Mesenchymal stem cell (in vitro differentiated cells and primary cell): Measurements from ENCODE around the gene DHRSX.
"Not testable (repeated sequence)": the region's sequence is repeated elsewhere in the genome, so short reads cannot be mapped to it uniquely, and the experiment has no call there.

Source experiments
- DNase-seq: peaks from one replicate; pipeline ENCODE4 v3.0.0-alpha.2; 2013
- H2AFZ ChIP-seq: one replicate; pipeline ENCODE4 v1.6.1; 2013; ENCODE audit warnings: low read depth, mild to moderate bottlenecking, control low read depth, inconsistent platforms, low read length, moderate library complexity
- H2AK5ac ChIP-seq: 2 replicates; pipeline ENCODE4 v1.6.1; 2013; ENCODE audit warnings: low read length, moderate library complexity, mild to moderate bottlenecking, inconsistent platforms; ENCODE audit not compliant: severe bottlenecking
- H2BK120ac ChIP-seq: one replicate; pipeline ENCODE4 v1.6.1; 2013; ENCODE audit warnings: low read depth, mild to moderate bottlenecking, inconsistent platforms, low read length, moderate library complexity
- H2BK12ac ChIP-seq, 2 experiments: one replicate each; pipeline ENCODE4 v1.6.1; 2013; ENCODE audit warnings: inconsistent platforms in 2 of 2, low read length in 2 of 2, mild to moderate bottlenecking in 2 of 2, moderate library complexity in 2 of 2, control low read depth in 1 of 2
- H2BK15ac ChIP-seq: one replicate; pipeline ENCODE4 v1.6.1; 2013; ENCODE audit warnings: mild to moderate bottlenecking, low read depth, inconsistent platforms; ENCODE audit not compliant: poor library complexity, severe bottlenecking
- H2BK5ac ChIP-seq: 2 replicates; pipeline ENCODE4 v1.6.1; 2013; ENCODE audit warnings: low read depth, mild to moderate bottlenecking, low read length, control low read depth, inconsistent platforms; ENCODE audit not compliant: poor library complexity, severe bottlenecking
- H3K14ac ChIP-seq, 2 experiments: one replicate each; pipeline ENCODE4 v1.6.1; 2013; ENCODE audit warnings: inconsistent platforms in 2 of 2, low read length in 2 of 2, control low read depth in 1 of 2, mild to moderate bottlenecking in 1 of 2, moderate library complexity in 1 of 2
- H3K18ac ChIP-seq, 2 experiments: one replicate each; pipeline ENCODE4 v1.6.1; 2013; ENCODE audit warnings: inconsistent platforms in 2 of 2, low read length in 2 of 2, control low read depth in 1 of 2, low read depth in 1 of 2, mild to moderate bottlenecking in 1 of 2
- H3K23ac ChIP-seq, 2 experiments: one replicate each; pipeline ENCODE4 v1.6.1; 2013; ENCODE audit warnings: inconsistent platforms in 2 of 2, low read length in 2 of 2, mild to moderate bottlenecking in 2 of 2, moderate library complexity in 2 of 2, control low read depth in 1 of 2
- H3K27ac ChIP-seq: 2 replicates; pipeline ENCODE4 v1.5.1; 2013; ENCODE audit warnings: mild to moderate bottlenecking, moderate library complexity, low read length, control low read depth, inconsistent platforms; ENCODE audit not compliant: poor library complexity, severe bottlenecking
- H3K27me3 ChIP-seq, 2 experiments: 2 replicates each; pipeline versions ENCODE4 v1.6.1 to v1.7.0; 2013; ENCODE audit warnings: low read length in 2 of 2, mild to moderate bottlenecking in 2 of 2, moderate library complexity in 2 of 2, control low read depth in 1 of 2, inconsistent platforms in 1 of 2; ENCODE audit not compliant: control insufficient read depth in 1 of 2, insufficient read depth in 1 of 2
- H3K36me3 ChIP-seq, 2 experiments: 2 replicates each; pipeline versions ENCODE4 v1.6.1 to v1.7.0; 2013; ENCODE audit warnings: low read length in 2 of 2, control low read depth in 1 of 2, inconsistent platforms in 1 of 2, low read depth in 1 of 2, mild to moderate bottlenecking in 1 of 2; ENCODE audit not compliant: insufficient read depth in 2 of 2, control insufficient read depth in 1 of 2
- H3K4ac ChIP-seq, 2 experiments: one replicate each; pipeline ENCODE4 v1.6.1; 2013; ENCODE audit warnings: inconsistent platforms in 2 of 2, low read length in 2 of 2, mild to moderate bottlenecking in 2 of 2, moderate library complexity in 2 of 2, control low read depth in 1 of 2, low read depth in 1 of 2
- H3K4me1 ChIP-seq: 2 replicates; pipeline ENCODE4 v1.6.1; 2013; ENCODE audit warnings: low read depth, low read length, control low read depth; ENCODE audit not compliant: control insufficient read depth, insufficient read depth
- H3K4me2 ChIP-seq: 2 replicates; pipeline ENCODE4 v1.6.1; 2013; ENCODE audit warnings: low read length, mild to moderate bottlenecking, inconsistent platforms; ENCODE audit not compliant: poor library complexity, severe bottlenecking
- H3K4me3 ChIP-seq, 2 experiments: 2 replicates each; pipeline versions ENCODE4 v1.5.1 to v1.7.0; 2013; ENCODE audit warnings: low read length in 2 of 2, mild to moderate bottlenecking in 2 of 2, control low read depth in 1 of 2, low read depth in 1 of 2; ENCODE audit not compliant: insufficient read depth in 1 of 2
- H3K79me1 ChIP-seq: replicated peaks from 2 replicates; pipeline ENCODE4 v1.6.1; 2013; ENCODE audit warnings: mild to moderate bottlenecking, control low read depth, low read length, inconsistent platforms; ENCODE audit not compliant: poor library complexity, severe bottlenecking
- H3K9ac ChIP-seq: 2 replicates; pipeline ENCODE4 v1.7.0; 2013; ENCODE audit warnings: mild to moderate bottlenecking, low read length, moderate library complexity
- H3K9me3 ChIP-seq: 2 replicates; pipeline ENCODE4 v1.7.0; 2013; ENCODE audit warnings: mild to moderate bottlenecking, low read length; ENCODE audit not compliant: control insufficient read depth
- H4K8ac ChIP-seq: one replicate; pipeline ENCODE4 v1.6.1; 2013; ENCODE audit warnings: inconsistent platforms, mild to moderate bottlenecking, low read length, moderate library complexity
- H4K91ac ChIP-seq: one replicate; pipeline ENCODE4 v1.6.1; 2013; ENCODE audit warnings: mild to moderate bottlenecking, low read length, inconsistent platforms
- WGBS: methylation state at CpG from one replicate; pipeline ENCODE4 v1.1.7; 2013; ENCODE audit warnings: mixed read lengths; 5-methylcytosine and 5-hydroxymethylcytosine counted together

The DHRSX gene

GRCh38 chrX:2382433-2383048, 118.2 kb downstream of the DHRSX start:
- WGBS: 90% methylated on average over 3 of the region's 3 CpGs
- not testable (repeated sequence) for H3K27me3 ChIP-seq, H3K23ac ChIP-seq

GRCh38 chrX:2376166-2376565, 124.6 kb downstream of the DHRSX start:
- Histone ChIP-seq H2BK120ac (no peak overlapping the region), H3K4me3 (no peak overlapping the region), H3K18ac (no peak overlapping the region), H4K91ac (no peak overlapping the region), H3K27me3 (no peaks in the 10 kb centered on the region), H3K4ac (no peak overlapping the region), H3K9ac (no peak overlapping the region), H2BK15ac (no peak overlapping the region), H2AFZ (no peak overlapping the region), H4K8ac (no peak overlapping the region), H3K14ac (peak overlapping the region in 1 of 2 experiments; percentile 7), H3K23ac (no peak overlapping the region), H2BK12ac (no peak overlapping the region), H3K4me2 (no peak overlapping the region), H3K4me1 (no peaks in the 10 kb centered on the region), H3K27ac (no peak overlapping the region), H3K9me3 (no peaks in the 10 kb centered on the region), H2AK5ac (no peak overlapping the region), H3K36me3 (peaks cover 5 to 10% of the 10 kb centered on the region in 2 experiments), H3K79me1 (peaks cover 12% of the 10 kb centered on the region), H2BK5ac (no peak overlapping the region)
- 93% methylated on average over 6 of the region's 6 CpGs for WGBS
- DNase-seq: no peak

More at GRCh38 chrX:2382433-2383048, 118.2 kb downstream of the DHRSX start:
- H3K9me3 ChIP-seq, H3K27ac ChIP-seq, H3K4me3 ChIP-seq, H3K18ac ChIP-seq, DNase-seq, H2AFZ ChIP-seq, H3K4me1 ChIP-seq, H3K4me2 ChIP-seq, H2BK15ac ChIP-seq, H2BK120ac ChIP-seq, H2BK12ac ChIP-seq, H3K14ac ChIP-seq, H3K36me3 ChIP-seq, H4K8ac ChIP-seq, H3K9ac ChIP-seq, H2BK5ac ChIP-seq, H4K91ac ChIP-seq, H3K4ac ChIP-seq, H2AK5ac ChIP-seq: not testable (repeated sequence)
- H3K79me1 ChIP-seq: peaks cover 15% of the 10 kb centered on the region

GRCh38 chrX:2374086-2374485, 126.7 kb downstream of the DHRSX start:
- peaks cover 5 to 10% of the 10 kb centered on the region in 2 experiments for H3K36me3 ChIP-seq
- H4K91ac ChIP-seq: no peak overlapping the region
- H3K18ac ChIP-seq: no peak overlapping the region
- no peak overlapping the region for H2BK5ac ChIP-seq
- no peak for DNase-seq
- H3K23ac ChIP-seq: no peak overlapping the region
- no peak overlapping the region for H2BK15ac ChIP-seq
- peaks cover 10% of the 10 kb centered on the region for H3K79me1 ChIP-seq
- no peak overlapping the region for H3K14ac ChIP-seq
- H2AK5ac ChIP-seq: no peak overlapping the region
- no peak overlapping the region for H2AFZ ChIP-seq
- no peak overlapping the region for H3K4ac ChIP-seq
- H4K8ac ChIP-seq: no peak overlapping the region
- no peak overlapping the region for H3K9ac ChIP-seq
- H3K9me3 ChIP-seq: no peaks in the 10 kb centered on the region
- H3K4me1 ChIP-seq: peaks cover 3% of the 10 kb centered on the region
- H3K27me3 ChIP-seq: no peaks in the 10 kb centered on the region
- H3K4me3 ChIP-seq: no peak overlapping the region
- H2BK12ac ChIP-seq: no peak overlapping the region
- H2BK120ac ChIP-seq: no peak overlapping the region
- WGBS: 87% methylated on average over 4 of the region's 4 CpGs
- H3K4me2 ChIP-seq: no peak overlapping the region
- H3K27ac ChIP-seq: no peak overlapping the region

GRCh38 chrX:2373615-2374014, 127.2 kb downstream of the DHRSX start:
- Histone ChIP-seq H2AK5ac (no peak overlapping the region), H2BK5ac (no peak overlapping the region), H2AFZ (no peak overlapping the region), H3K79me1 (peaks cover 8% of the 10 kb centered on the region), H3K36me3 (peaks cover 5 to 10% of the 10 kb centered on the region in 2 experiments), H3K4me2 (no peak overlapping the region), H3K4me1 (peaks cover 3% of the 10 kb centered on the region), H2BK120ac (no peak overlapping the region), H3K9me3 (no peaks in the 10 kb centered on the region), H2BK15ac (no peak overlapping the region), H3K4me3 (no peak overlapping the region), H3K14ac (no peak overlapping the region), H3K27ac (no peak overlapping the region), H3K4ac (no peak overlapping the region), H3K18ac (no peak overlapping the region), H4K91ac (no peak overlapping the region), H3K27me3 (no peaks in the 10 kb centered on the region), H3K23ac (no peak overlapping the region), H4K8ac (no peak overlapping the region), H2BK12ac (no peak overlapping the region), H3K9ac (no peak overlapping the region)
- no peak for DNase-seq
- 95% methylated on average over 8 of the region's 8 CpGs for WGBS
